Stimulated activated naive B cell treated with anti-CD40 and anti-IgM and Interleukin-4, amounts not matched to agents 10 μg/mL and 1 μg/mL and 100 μg/mL, for 72 hours (primary cell): ENCODE data around the gene TGFB1.
A peak's percentile ranks its signal among the peaks of the same experiment; 100 is the strongest.

Experiments used
- ATAC-seq, 2 donors: fragments of 150-1000 bp; cut with Tn5 transposase; replicated peaks; 2 replicates each; pipeline ENCODE4 v1.10.0; 2021; ENCODE audit warnings: moderate library complexity in 1 of 2
- DNase-seq: peaks from one replicate; pipeline ENCODE4 v3.0.0; 2021
- H3K27ac Mint-ChIP-seq: one replicate; pipeline ENCODE4 v1.8.0; 2022; ENCODE audit warnings: mild to moderate bottlenecking, mixed read lengths
- H3K27me3 Mint-ChIP-seq, 2 donors: one replicate each; pipeline ENCODE4 v1.8.0; 2022; ENCODE audit warnings: mixed read lengths in 2 of 2
- H3K36me3 Mint-ChIP-seq, 2 donors: one replicate each; pipeline ENCODE4 v1.8.0; 2022; ENCODE audit warnings: mixed read lengths in 2 of 2, mild to moderate bottlenecking in 1 of 2
- H3K4me1 Mint-ChIP-seq, 2 donors: one replicate each; pipeline ENCODE4 v1.8.0; 2022; ENCODE audit warnings: mixed read lengths in 2 of 2, mild to moderate bottlenecking in 1 of 2
- H3K4me3 Mint-ChIP-seq, 2 donors: one replicate each; pipeline ENCODE4 v1.8.0; 2022; ENCODE audit warnings: mild to moderate bottlenecking in 2 of 2, mixed read lengths in 2 of 2, moderate library complexity in 1 of 2
- H3K9me3 Mint-ChIP-seq, 2 donors: one replicate each; pipeline ENCODE4 v1.8.0; 2022; ENCODE audit warnings: mixed read lengths in 2 of 2, mild to moderate bottlenecking in 1 of 2

Gene TGFB1

GRCh38 chr19:41341669-41342490 lies 11.8 kb downstream of the TGFB1 start:
- DNase-seq, result no peak
- Mint-ChIP-seq H3K27ac (peak overlapping the region; percentile 84), H3K9me3 (no peaks in the 10 kb centered on the region), H3K4me1 (peaks cover 27 to 47% of the 10 kb centered on the region in 2 donors), H3K27me3 (no peaks in the 10 kb centered on the region), H3K36me3 (peaks cover 36 to 52% of the 10 kb centered on the region in 2 donors), H3K4me3 (no peak overlapping the region)
- ATAC-seq, result no peak

GRCh38 chr19:41339936-41340335 lies 13.8 kb downstream of the TGFB1 start:
- Mint-ChIP-seq H3K27me3 (no peaks in the 10 kb centered on the region), H3K9me3 (no peaks in the 10 kb centered on the region), H3K27ac (no peak overlapping the region), H3K4me3 (no peak overlapping the region), H3K4me1 (peaks cover 30 to 64% of the 10 kb centered on the region in 2 donors), H3K36me3 (peaks cover 44 to 60% of the 10 kb centered on the region in 2 donors)
- no peak for DNase-seq
- no peak for ATAC-seq

GRCh38 chr19:41335467-41335866 lies 18.3 kb downstream of the TGFB1 start:
- Mint-ChIP-seq H3K4me3 (peak overlapping the region; percentile 41 to 50), H3K27ac (peak overlapping the region; percentile 94), H3K27me3 (no peaks in the 10 kb centered on the region), H3K36me3 (peaks cover 32 to 54% of the 10 kb centered on the region in 2 donors), H3K9me3 (no peaks in the 10 kb centered on the region), H3K4me1 (peaks cover 29 to 62% of the 10 kb centered on the region in 2 donors)
- ATAC-seq (no peak), DNase-seq (no peak)

GRCh38 chr19:41334793-41335192 lies 18.9 kb downstream of the TGFB1 start:
- peak overlapping the region; percentile 94 for H3K27ac Mint-ChIP-seq
- peaks cover 30 to 63% of the 10 kb centered on the region in 2 donors for H3K4me1 Mint-ChIP-seq

GRCh38 chr19:41332468-41332867 lies 21.3 kb downstream of the TGFB1 start:
- H3K27ac Mint-ChIP-seq, result no peak overlapping the region
- ATAC-seq (no peak), DNase-seq (no peak)
- H3K27me3 Mint-ChIP-seq, result no peaks in the 10 kb centered on the region
- no peaks in the 10 kb centered on the region for H3K9me3 Mint-ChIP-seq
- peaks cover 40 to 61% of the 10 kb centered on the region in 2 donors for H3K36me3 Mint-ChIP-seq
- peaks cover 41 to 71% of the 10 kb centered on the region in 2 donors for H3K4me1 Mint-ChIP-seq
- H3K4me3 Mint-ChIP-seq, result no peak overlapping the region

More at GRCh38 chr19:41334793-41335192, 18.9 kb downstream of the TGFB1 start:
- peaks cover 32 to 53% of the 10 kb centered on the region in 2 donors for H3K36me3 Mint-ChIP-seq
- H3K4me3 Mint-ChIP-seq, result peak overlapping the region; percentile 50 to 68
- no peak for DNase-seq
- ATAC-seq, result peak; percentile 70 to 91
- no peaks in the 10 kb centered on the region for H3K27me3 Mint-ChIP-seq
- no peaks in the 10 kb centered on the region for H3K9me3 Mint-ChIP-seq

GRCh38 chr19:41332000-41332399 lies 21.7 kb downstream of the TGFB1 start:
- no peak for DNase-seq
- no peaks in the 10 kb centered on the region for H3K27me3 Mint-ChIP-seq
- ATAC-seq, result no peak
- H3K36me3 Mint-ChIP-seq, result peaks cover 40 to 61% of the 10 kb centered on the region in 2 donors
- peaks cover 43 to 73% of the 10 kb centered on the region in 2 donors for H3K4me1 Mint-ChIP-seq
- peak overlapping the region; percentile 81 for H3K27ac Mint-ChIP-seq
- H3K4me3 Mint-ChIP-seq, result no peak overlapping the region
- H3K9me3 Mint-ChIP-seq, result no peaks in the 10 kb centered on the region

- H3K27me3 Mint-ChIP-seq, result no peaks in the 10 kb centered on the region
- DNase-seq (no peak), ATAC-seq (no peak)
- peaks cover 52 to 76% of the 10 kb centered on the region in 2 donors for H3K4me1 Mint-ChIP-seq
- no peak overlapping the region for H3K4me3 Mint-ChIP-seq
- peaks cover 40 to 62% of the 10 kb centered on the region in 2 donors for H3K36me3 Mint-ChIP-seq
- H3K27ac Mint-ChIP-seq, result peak overlapping the region; percentile 22
- no peaks in the 10 kb centered on the region for H3K9me3 Mint-ChIP-seq
These were observed 22.6 kb downstream of the TGFB1 start for GRCh38 chr19:41330946-41331678.

- ATAC-seq (no peak), DNase-seq (no peak)
- Mint-ChIP-seq H3K4me1 (peaks cover 52 to 76% of the 10 kb centered on the region in 2 donors), H3K9me3 (no peaks in the 10 kb centered on the region), H3K36me3 (peaks cover 37 to 61% of the 10 kb centered on the region in 2 donors), H3K27me3 (no peaks in the 10 kb centered on the region), H3K27ac (peak overlapping the region; percentile 70), H3K4me3 (peak overlapping the region in 1 of 2 donors; percentile 21)
These were observed 23.2 kb downstream of the TGFB1 start for GRCh38 chr19:41330481-41330880.

- Mint-ChIP-seq H3K4me1 (peaks cover 59 to 80% of the 10 kb centered on the region in 2 donors), H3K27ac (peak overlapping the region; percentile 96), H3K4me3 (peak overlapping the region; percentile 79 to 81), H3K36me3 (peaks cover 42 to 68% of the 10 kb centered on the region in 2 donors), H3K9me3 (no peaks in the 10 kb centered on the region), H3K27me3 (no peaks in the 10 kb centered on the region)
- ATAC-seq (peak; percentile 0 to 5), DNase-seq (no peak)
These were observed 24.9 kb downstream of the TGFB1 start for GRCh38 chr19:41328842-41329225.

GRCh38 chr19:41328157-41328841 lies 25.4 kb downstream of the TGFB1 start:
- peaks cover 42 to 71% of the 10 kb centered on the region in 2 donors for H3K36me3 Mint-ChIP-seq
- ATAC-seq (peak; percentile 19 to 29), DNase-seq (no peak)
- peak overlapping the region; percentile 79 to 81 for H3K4me3 Mint-ChIP-seq
- peak overlapping the region; percentile 96 for H3K27ac Mint-ChIP-seq
- H3K27me3 Mint-ChIP-seq, result no peaks in the 10 kb centered on the region
- no peaks in the 10 kb centered on the region for H3K9me3 Mint-ChIP-seq
- peaks cover 62 to 86% of the 10 kb centered on the region in 2 donors for H3K4me1 Mint-ChIP-seq

- Mint-ChIP-seq H3K27me3 (no peaks in the 10 kb centered on the region), H3K9me3 (no peaks in the 10 kb centered on the region), H3K4me1 (peaks cover 68 to 88% of the 10 kb centered on the region in 2 donors), H3K4me3 (peak overlapping the region; percentile 79 to 81), H3K36me3 (peaks cover 44 to 73% of the 10 kb centered on the region in 2 donors), H3K27ac (peak overlapping the region; percentile 96)
- ATAC-seq (peak; percentile 69 to 75), DNase-seq (peak; percentile 80)
These were observed 26.1 kb downstream of the TGFB1 start for GRCh38 chr19:41327576-41328156.

GRCh38 chr19:41327076-41327575 lies 26.6 kb downstream of the TGFB1 start:
- H3K27me3 Mint-ChIP-seq, result no peaks in the 10 kb centered on the region
- peaks cover 71 to 91% of the 10 kb centered on the region in 2 donors for H3K4me1 Mint-ChIP-seq
- peak overlapping the region; percentile 92 for H3K27ac Mint-ChIP-seq
- DNase-seq, result no peak
- no peak for ATAC-seq
- H3K4me3 Mint-ChIP-seq, result peak overlapping the region; percentile 79 to 81
- no peaks in the 10 kb centered on the region for H3K9me3 Mint-ChIP-seq
- H3K36me3 Mint-ChIP-seq, result peaks cover 45 to 74% of the 10 kb centered on the region in 2 donors

- Mint-ChIP-seq H3K9me3 (no peaks in the 10 kb centered on the region), H3K4me3 (peak overlapping the region; percentile 79 to 81), H3K36me3 (peaks cover 40 to 68% of the 10 kb centered on the region in 2 donors), H3K27ac (peak overlapping the region; percentile 97), H3K27me3 (no peaks in the 10 kb centered on the region), H3K4me1 (peaks cover 66 to 91% of the 10 kb centered on the region in 2 donors)
- DNase-seq (peak; percentile 53), ATAC-seq (peak; percentile 53 to 59)
These were observed 27.6 kb downstream of the TGFB1 start for GRCh38 chr19:41325947-41326706.
